Measurements from ENCODE around the gene TULP4. TPM values are rescaled to one million over a fixed set of nuclear protein-coding genes. Genes with fewer than 3 reads are reported as not detected.

Gene TULP4
- total and polyA plus RNA-seq, 2 of the 8 experiments (the other 6 are each of a cell fraction or from before 2014, with no cell fraction given): 7.7 to 51.6 TPM

GRCh38 chr6:158327211-158327610 lies 14.9 kb downstream of the TULP4 start:
- H2BK20ac ChIP-seq (ENCODE audit: low read length): no peak overlapping the region
- H3K9me3 ChIP-seq (ENCODE audit: insufficient read depth in 2 of 2, low read depth in 1 of 2, low read length in 1 of 2): 0 out of 4 replicates have a peak, but pooled peaks cover 0 to 3% of the 10 kb centered on the region in 2 experiments
- WGBS, 2 experiments (ENCODE audit: extremely low coverage in 1 of 2, insufficient coverage in 1 of 2, insufficient read length in 1 of 2, insufficient replicate concordance in 2 of 2, low coverage in 1 of 2, low lambda C conversion rate in 2 of 2, missing lambda C conversion rate in 1 of 2): 100% methylated on average over 1 of the region's 1 CpG; no CpG with 5 or more reads in 1 of the 2 experiments
- no peak overlapping the region for H3K4me2 ChIP-seq (ENCODE audit: insufficient read depth in 1 of 2, low read depth in 2 of 2, low read length in 2 of 2)
- H3K18ac ChIP-seq (ENCODE audit: extremely low read depth, low read length): no peak overlapping the region
- DNase-seq (ENCODE audit: low read depth in 1 of 2, low spot score in 2 of 2) (no peak), FAIRE-seq (no peak)
- no peak overlapping the region for H4K91ac ChIP-seq (replicated peaks; ENCODE audit: insufficient read length, low read length)
- peaks cover 4 to 73% of the 10 kb centered on the region in 2 experiments for H3K79me2 ChIP-seq (ENCODE audit: control insufficient read depth in 1 of 2, insufficient read depth in 2 of 2, low read length in 2 of 2)
- 0 out of 2 replicates have a peak, but pooled peaks cover 3% of the 10 kb centered on the region for H3K79me1 ChIP-seq (ENCODE audit: low read depth, low read length)
- POLR2A ChIA-PET (ENCODE audit: partially characterized antibody): no interaction called here
- CTCF ChIA-PET (ENCODE audit: partially characterized antibody): interaction anchor here (0.7 to 1.1 kb wide), 4 partner anchors 22 to 176 kb away, joined by 3 read pairs; no protein-coding TSS in a partner anchor
- no peak overlapping the region for H3K9ac ChIP-seq (replicated peaks in 1 of 4; ENCODE audit: extremely low read depth in 1 of 4, low read depth in 3 of 4, low read length in 3 of 4)
- no peak overlapping the region for H3K14ac ChIP-seq (ENCODE audit: insufficient read length)
- peaks cover 0 to 2% of the 10 kb centered on the region in 2 experiments for H4K20me1 ChIP-seq (replicated peaks in 1 of 2; ENCODE audit: control insufficient read depth in 1 of 2, insufficient read depth in 2 of 2, low read length in 2 of 2)
- no peak overlapping the region for H2BK120ac ChIP-seq (replicated peaks; ENCODE audit: low read depth, low read length)
- no peak overlapping the region for H4K5ac ChIP-seq (ENCODE audit: insufficient read length, low read depth, low read length)
- no peak overlapping the region for H3K23ac ChIP-seq (ENCODE audit: insufficient read length)
- no peak overlapping the region for H2BK15ac ChIP-seq (ENCODE audit: low read length)
- no peak overlapping the region for H2AFZ ChIP-seq (ENCODE audit: low read length)
- no peaks in the 10 kb centered on the region; a peak in 1 of 8 replicates for H3K36me3 ChIP-seq (ENCODE audit: control insufficient read depth in 2 of 4, insufficient read depth in 4 of 4, low read length in 3 of 4)
- no peak overlapping the region for H3K27ac ChIP-seq (ENCODE audit: low read depth, low read length)
- H3K23me2 ChIP-seq (ENCODE audit: low read depth, low read length): no peaks in the 10 kb centered on the region
- H2AK5ac ChIP-seq (ENCODE audit: low read depth, low read length): no peak overlapping the region
- no peak for TF ChIP-seq E2F6 (IDR thresholded peaks at IDR 0.05)
- no peak overlapping the region for H3K4ac ChIP-seq (replicated peaks; ENCODE audit: insufficient read length, low read depth, low read length)
- H3K56ac ChIP-seq (replicated peaks; ENCODE audit: insufficient read length, low read depth, low read length): no peak overlapping the region
- no peak overlapping the region for H3K4me3 ChIP-seq (ENCODE audit: extremely low read depth in 1 of 4, insufficient read depth in 2 of 4, low read depth in 3 of 4, low read length in 4 of 4)
- H3K4me1 ChIP-seq (replicated peaks in 1 of 4; ENCODE audit: control insufficient read depth in 3 of 4, insufficient read depth in 4 of 4, low read length in 3 of 4): peaks cover 0 to 17% (median 8%) of the 10 kb centered on the region in 4 experiments; a peak in 4 of 7 replicates
- no peak overlapping the region for H2BK12ac ChIP-seq (ENCODE audit: low read depth, low read length)
- H3K27me3 ChIP-seq (replicated peaks in 1 of 4; ENCODE audit: control insufficient read depth in 3 of 4, extremely low read depth in 1 of 4, insufficient read depth in 3 of 4, low read length in 3 of 4): no peaks in the 10 kb centered on the region
- no peak overlapping the region for H4K8ac ChIP-seq (ENCODE audit: extremely low read depth, insufficient read depth, low read length)
- no peak overlapping the region for H2BK5ac ChIP-seq (ENCODE audit: low read depth, low read length)
